Measurements from ENCODE around the gene EIF4G1. TPM values are rescaled to one million over a fixed set of nuclear protein-coding genes. Genes with fewer than 3 reads are reported as not detected.

EIF4G1 gene
- total RNA-seq (2021; fragmentation: NEBNext Ultra II Directional; extraction: Animal tissue kit (Norgen Biotek cat#: 25700)) (473 and 480 TPM in 2 replicates), polyA plus RNA-seq (2011; rRNA removed) (318 and 421 TPM in 2 replicates), polyA minus RNA-seq (2011; rRNA and poly(A)+ RNA removed) (334 and 358 TPM in 2 replicates)
- polyA plus RNA-seq (2011; cell fraction: cytosol; rRNA removed) = 188 TPM
- polyA plus RNA-seq (2011; cell fraction: nucleus; rRNA removed) = 535 TPM
- polyA plus RNA-seq (2012, experiment 1 of 2) = 236 to 375 TPM (median 350 TPM) in 4 replicates
- 251 TPM for polyA plus RNA-seq (2012, experiment 2 of 2)
- 278 TPM for polyA plus RNA-seq (2013, experiment 1 of 2)
- 258 TPM for polyA plus RNA-seq (2013, experiment 2 of 2)
- 203 TPM for polyA minus RNA-seq (2011; cell fraction: cytosol; rRNA and poly(A)+ RNA removed)
- polyA minus RNA-seq (2011; cell fraction: nucleus; rRNA and poly(A)+ RNA removed) = 138 TPM
- long read RNA-seq, experiment 1, full-length matches to known transcripts = 7 of 179 reads
- long read RNA-seq, experiment 1, partial matches to known transcripts = 152 of 179 reads
- long read RNA-seq, experiment 1, other reads (novel, unspliced or antisense) = 20 of 179 reads
- long read RNA-seq, experiment 2, partial matches to known transcripts = 6 of 11 reads
- long read RNA-seq, experiment 2, other reads (novel, unspliced or antisense) = 1 of 11 reads

DNA sequence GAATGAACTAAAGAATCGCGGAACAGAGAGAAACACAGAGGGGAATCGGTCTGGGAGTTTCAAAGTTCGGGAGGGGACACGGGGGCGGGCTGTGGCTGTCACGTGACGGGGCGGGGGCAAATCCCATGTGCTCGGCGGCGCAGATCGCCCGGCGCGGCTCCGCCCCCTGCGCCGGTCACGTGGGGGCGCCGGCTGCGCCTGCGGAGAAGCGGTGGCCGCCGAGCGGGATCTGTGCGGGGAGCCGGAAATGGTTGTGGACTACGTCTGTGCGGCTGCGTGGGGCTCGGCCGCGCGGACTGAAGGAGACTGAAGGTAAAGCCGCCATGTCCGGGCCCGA, at the start of gene EIF4G1:
Gene EIF4G1, plus strand, starts transcription at position 244 of the 337 bp plus-strand sequence. CDS start 1,191 bp downstream, outside the sequence.
- WGBS, 2 experiments (ENCODE audit: extremely low coverage in 1 of 2, insufficient coverage in 1 of 2, insufficient read length in 1 of 2, insufficient replicate concordance in 2 of 2, low coverage in 1 of 2, low lambda C conversion rate in 2 of 2, missing lambda C conversion rate in 1 of 2) = 2% methylated on average over 6 of the region's 40 CpGs; no CpG with 5 or more reads in 1 of the 2 experiments
- Histone ChIP-seq H3K18ac (ENCODE audit: extremely low read depth, low read length) (peak within 1 kb of the TSS; percentile 19; the same call in 1 of the 2 replicates), H2BK5ac (ENCODE audit: low read depth, low read length) (peak within 1 kb of the TSS; percentile 66; the same call in 1 of the 2 replicates), H4K91ac (replicated peaks; ENCODE audit: insufficient read length, low read length) (no peak within 1 kb of the TSS), H3K23ac (ENCODE audit: insufficient read length) (no peak within 1 kb of the TSS), H4K5ac (ENCODE audit: insufficient read length, low read depth, low read length) (peak within 1 kb of the TSS; percentile 80), H4K20me1 (replicated peaks in 1 of 2; ENCODE audit: control insufficient read depth in 1 of 2, insufficient read depth in 2 of 2, low read length in 2 of 2) (peaks cover 26 to 28% of the 10 kb centered on the region in 2 experiments), H3K23me2 (ENCODE audit: low read depth, low read length) (no peaks in the 10 kb centered on the region; the same call in 1 of the 2 replicates), H4K8ac (ENCODE audit: extremely low read depth, insufficient read depth, low read length) (peak within 1 kb of the TSS; percentile 96; the same call in 1 of the 2 replicates), H2BK15ac (ENCODE audit: low read length) (no peak within 1 kb of the TSS), H3K27me3 (replicated peaks in 1 of 4; ENCODE audit: control insufficient read depth in 3 of 4, extremely low read depth in 1 of 4, insufficient read depth in 3 of 4, low read length in 3 of 4) (no peaks in the 10 kb centered on the region), H3K9me3 (ENCODE audit: insufficient read depth in 2 of 2, low read depth in 1 of 2, low read length in 1 of 2) (no peaks in the 10 kb centered on the region), H3K56ac (replicated peaks; ENCODE audit: insufficient read length, low read depth, low read length) (peak within 1 kb of the TSS; percentile 69), H3K14ac (ENCODE audit: insufficient read length) (no peak within 1 kb of the TSS), H3K36me3 (ENCODE audit: control insufficient read depth in 2 of 4, insufficient read depth in 4 of 4, low read length in 3 of 4) (peaks cover 7 to 26% (median 16%) of the 10 kb centered on the region in 4 experiments; a peak in 7 of 8 replicates), H3K27ac (ENCODE audit: low read depth, low read length) (peak within 1 kb of the TSS; percentile 82), H2BK20ac (ENCODE audit: low read length) (no peak within 1 kb of the TSS), H2BK12ac (ENCODE audit: low read depth, low read length) (no peak within 1 kb of the TSS), H3K4me1 (replicated peaks in 1 of 4; ENCODE audit: control insufficient read depth in 3 of 4, insufficient read depth in 4 of 4, low read length in 3 of 4) (peaks cover 3 to 9% (median 6%) of the 10 kb centered on the region in 4 experiments), H3K79me2 (ENCODE audit: control insufficient read depth in 1 of 2, insufficient read depth in 2 of 2, low read length in 2 of 2) (peaks cover 36 to 47% of the 10 kb centered on the region in 2 experiments), H2AFZ (ENCODE audit: low read length) (no peak within 1 kb of the TSS), H3K4ac (replicated peaks; ENCODE audit: insufficient read length, low read depth, low read length) (peak within 1 kb of the TSS; percentile 85), H3K4me2 (ENCODE audit: insufficient read depth in 1 of 2, low read depth in 2 of 2, low read length in 2 of 2) (peak within 1 kb of the TSS; percentile 85 to 97), H2BK120ac (replicated peaks; ENCODE audit: low read depth, low read length) (no peak within 1 kb of the TSS), H3K9ac (replicated peaks in 1 of 4; ENCODE audit: extremely low read depth in 1 of 4, low read depth in 3 of 4, low read length in 3 of 4) (peak within 1 kb of the TSS; percentile 70 to 99 (median 88)), H2AK5ac (ENCODE audit: low read depth, low read length) (0 out of 2 replicates have a peak within 1 kb of the TSS, but pooled peaks have one; percentile 65), H3K79me1 (ENCODE audit: low read depth, low read length) (peaks cover 8% of the 10 kb centered on the region), H3K4me3 (ENCODE audit: extremely low read depth in 1 of 4, insufficient read depth in 2 of 4, low read depth in 3 of 4, low read length in 4 of 4) (peak within 1 kb of the TSS; percentile 44 to 96 (median 77))
- FAIRE-seq (no peak), DNase-seq (ENCODE audit: low read depth in 1 of 2, low spot score in 2 of 2) (peak; percentile 77 to 92)
- ChIA-PET CTCF (ENCODE audit: partially characterized antibody) (no interaction called here), POLR2A (ENCODE audit: partially characterized antibody) (interaction anchor here (5.0 to 12.3 kb wide), 2 partner anchors 13 to 23 kb away, joined by 30 to 148 read pairs; partner anchors contain the start of gene FAM131A)
- TF ChIP-seq ASH2L (IDR thresholded peaks at IDR 0.05; ENCODE audit: low read length) (no peak), SP4 (IDR thresholded peaks at IDR 0.05; ENCODE audit: low read length) (peak; percentile 65; the same call in 1 of the 2 replicates), ZNF274 (IDR thresholded peaks at IDR 0.05; ENCODE audit: borderline replicate concordance, extremely low read depth, low read length) (no peak), TAF1 (IDR thresholded peaks at IDR 0.05; ENCODE audit: low read depth, low read length) (peak; percentile 91), USF2 (IDR thresholded peaks at IDR 0.05; ENCODE audit: low read length) (peak; percentile 98), SIN3A (conservative IDR thresholded peaks at IDR 0.05 in 1 of 2, IDR thresholded peaks at IDR 0.05 in 1 of 2; ENCODE audit: low read depth in 1 of 2, low read length in 2 of 2) (0 out of 4 replicates have a peak, but pooled peaks have one; percentile 70 to 75)
- TF ChIP-seq, protein P1, sequence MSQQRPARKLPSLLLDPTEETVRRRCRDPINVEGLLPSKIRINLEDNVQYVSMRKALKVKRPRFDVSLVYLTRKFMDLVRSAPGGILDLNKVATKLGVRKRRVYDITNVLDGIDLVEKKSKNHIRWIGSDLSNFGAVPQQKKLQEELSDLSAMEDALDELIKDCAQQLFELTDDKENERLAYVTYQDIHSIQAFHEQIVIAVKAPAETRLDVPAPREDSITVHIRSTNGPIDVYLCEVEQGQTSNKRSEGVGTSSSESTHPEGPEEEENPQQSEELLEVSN (IDR thresholded peaks at IDR 0.05) = peak; percentile 66
- TF ChIP-seq, protein P2, sequence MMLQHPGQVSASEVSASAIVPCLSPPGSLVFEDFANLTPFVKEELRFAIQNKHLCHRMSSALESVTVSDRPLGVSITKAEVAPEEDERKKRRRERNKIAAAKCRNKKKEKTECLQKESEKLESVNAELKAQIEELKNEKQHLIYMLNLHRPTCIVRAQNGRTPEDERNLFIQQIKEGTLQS (IDR thresholded peaks at IDR 0.05; ENCODE audit: insufficient read depth, low read depth, low read length) = peak; percentile 96

All from H1 (cell line).